AG08396 (cell line): ENCODE data around the gene GPR17.

Experiments
- DNase-seq: peaks from one replicate; pipeline ENCODE4 v3.0.0; 2012; ENCODE audit warnings: low spot score, mixed read lengths

Gene GPR17

GRCh38 chr2:127654838-127655175 lies 8.9 kb downstream of the GPR17 start:
- no peak for DNase-seq

GRCh38 chr2:127655209-127656073 lies 9.5 kb downstream of the GPR17 start:
- DNase-seq, result no peak

GRCh38 chr2:127656569-127657231 lies 10.7 kb downstream of the GPR17 start:
- DNase-seq, result no peak

- no peak for DNase-seq
These were observed 11.3 kb downstream of the GPR17 start for GRCh38 chr2:127657232-127657595.

- DNase-seq, result no peak
These were observed 12.2 kb downstream of the GPR17 start for GRCh38 chr2:127658146-127658545.

GRCh38 chr2:127658641-127659407 lies 12.9 kb downstream of the GPR17 start:
- no peak for DNase-seq

- DNase-seq, result no peak
These were observed 13.7 kb downstream of the GPR17 start for GRCh38 chr2:127659408-127660290.

- no peak for DNase-seq
These were observed 14.3 kb downstream of the GPR17 start for GRCh38 chr2:127660291-127660578.

GRCh38 chr2:127661072-127661649 lies 15.2 kb downstream of the GPR17 start:
- DNase-seq, result no peak

- no peak for DNase-seq
These were observed 16.1 kb downstream of the GPR17 start for GRCh38 chr2:127661949-127662510.

GRCh38 chr2:127662937-127663565 lies 17.1 kb downstream of the GPR17 start:
- DNase-seq, result no peak

- DNase-seq, result no peak
These were observed 17.7 kb downstream of the GPR17 start for GRCh38 chr2:127663566-127664064.

- DNase-seq, result no peak
These were observed 18.3 kb downstream of the GPR17 start for GRCh38 chr2:127664065-127664894.

- DNase-seq, result no peak
These were observed 18.9 kb downstream of the GPR17 start for GRCh38 chr2:127664895-127665225.

- no peak for DNase-seq
These were observed 19.4 kb downstream of the GPR17 start for GRCh38 chr2:127665267-127665893.

- DNase-seq, result no peak
These were observed 23.1 kb downstream of the GPR17 start for GRCh38 chr2:127669056-127669455.

- DNase-seq, result no peak
These were observed 24.4 kb downstream of the GPR17 start for GRCh38 chr2:127670055-127670956.

- DNase-seq, result no peak
These were observed 25.0 kb downstream of the GPR17 start for GRCh38 chr2:127670957-127671290.
